Measurements from ENCODE around the gene SRPRA.
"Not testable (repeated sequence)": the region's sequence is repeated elsewhere in the genome, so short reads cannot be mapped to it uniquely, and the experiment has no call there.

The SRPRA gene

GRCh38 chr11:126268708-126269579 is at the start of gene SRPRA, which contains the start of gene FOXRED1:
Gene SRPRA (minus strand): TSS chr11:126268895. CDS start chr11:126268804, 91 bp downstream.
Gene FOXRED1 (plus strand): TSS chr11:126269154. CDS start chr11:126269207, 53 bp downstream.
- DNase-seq (ENCODE audit: low read depth in 4 of 4, low spot score in 1 of 4): peak; percentile 96 to 100 (median 99)

- DNase-seq (ENCODE audit: low read depth in 4 of 4, low spot score in 1 of 4): no peak
Measured at GRCh38 chr11:126317756-126318573, 49.3 kb upstream of the SRPRA start.

GRCh38 chr11:126317432-126317755 is 48.7 kb upstream of the SRPRA start:
- no peak for DNase-seq (ENCODE audit: low read depth in 4 of 4, low spot score in 1 of 4)

GRCh38 chr11:126313826-126314225 is 45.1 kb upstream of the SRPRA start:
- DNase-seq (ENCODE audit: low read depth in 4 of 4, low spot score in 1 of 4): no peak

GRCh38 chr11:126312961-126313360 is 44.3 kb upstream of the SRPRA start:
- no peak for DNase-seq (ENCODE audit: low read depth in 4 of 4, low spot score in 1 of 4)

- DNase-seq (ENCODE audit: low read depth in 4 of 4, low spot score in 1 of 4): no peak
Measured at GRCh38 chr11:126311401-126312291, 43.0 kb upstream of the SRPRA start.

- DNase-seq (ENCODE audit: low read depth in 4 of 4, low spot score in 1 of 4): no peak
Measured at GRCh38 chr11:126310992-126311310, 42.3 kb upstream of the SRPRA start.

GRCh38 chr11:126310200-126310991 is 41.7 kb upstream of the SRPRA start:
- DNase-seq (ENCODE audit: low read depth in 4 of 4, low spot score in 1 of 4): peak in 2 of 4 experiments; percentile 35 to 36

- not testable (repeated sequence) for DNase-seq (ENCODE audit: low read depth in 4 of 4, low spot score in 1 of 4)
Measured at GRCh38 chr11:126308771-126309170, 40.1 kb upstream of the SRPRA start.

GRCh38 chr11:126308271-126308671 is 39.6 kb upstream of the SRPRA start:
- DNase-seq (ENCODE audit: low read depth in 4 of 4, low spot score in 1 of 4): no peak

- no peak for DNase-seq (ENCODE audit: low read depth in 4 of 4, low spot score in 1 of 4)
Measured at GRCh38 chr11:126307706-126308105, 39.0 kb upstream of the SRPRA start.

- DNase-seq (ENCODE audit: low read depth in 4 of 4, low spot score in 1 of 4): no peak
Measured at GRCh38 chr11:126305699-126306098, 37.0 kb upstream of the SRPRA start.

- DNase-seq (ENCODE audit: low read depth in 4 of 4, low spot score in 1 of 4): no peak
Measured at GRCh38 chr11:126304457-126305075, 35.9 kb upstream of the SRPRA start.

- DNase-seq (ENCODE audit: low read depth in 4 of 4, low spot score in 1 of 4): peak; percentile 68 to 80 (median 73)
Measured at GRCh38 chr11:126303623-126304456, 35.1 kb upstream of the SRPRA start, which contains the start of gene DCPS. Gene DCPS (plus strand): TSS chr11:126304060. CDS start chr11:126304081, 21 bp downstream.

- DNase-seq (ENCODE audit: low read depth in 4 of 4, low spot score in 1 of 4): no peak
Measured at GRCh38 chr11:126297004-126297403, 28.3 kb upstream of the SRPRA start.

GRCh38 chr11:126293726-126294125 is 25.0 kb upstream of the SRPRA start:
- DNase-seq (ENCODE audit: low read depth in 4 of 4, low spot score in 1 of 4): no peak

- DNase-seq (ENCODE audit: low read depth in 4 of 4, low spot score in 1 of 4): no peak
Measured at GRCh38 chr11:126290887-126291286, 22.2 kb upstream of the SRPRA start.

GRCh38 chr11:126288237-126288636 is 19.5 kb upstream of the SRPRA start:
- no peak for DNase-seq (ENCODE audit: low read depth in 4 of 4, low spot score in 1 of 4)

- DNase-seq (ENCODE audit: low read depth in 4 of 4, low spot score in 1 of 4): peak; percentile 73 to 85 (median 78)
Measured at GRCh38 chr11:126284829-126285228, 16.1 kb upstream of the SRPRA start.

Data from stimulated activated CD4-positive, alpha-beta T cell treated with anti-CD3 and anti-CD28 coated beads, Interleukin-1b, Interleukin-23, amount 100 ng/mL, for 24 hours (primary cell).